ENCODE data around the gene MPDZ. TPM values are rescaled to one million over a fixed set of nuclear protein-coding genes. Genes with fewer than 3 reads are reported as not detected.

Gene MPDZ
- total and polyA plus RNA-seq, 12 donors = 28.0 to 100 (median 75.4) TPM

DNA sequence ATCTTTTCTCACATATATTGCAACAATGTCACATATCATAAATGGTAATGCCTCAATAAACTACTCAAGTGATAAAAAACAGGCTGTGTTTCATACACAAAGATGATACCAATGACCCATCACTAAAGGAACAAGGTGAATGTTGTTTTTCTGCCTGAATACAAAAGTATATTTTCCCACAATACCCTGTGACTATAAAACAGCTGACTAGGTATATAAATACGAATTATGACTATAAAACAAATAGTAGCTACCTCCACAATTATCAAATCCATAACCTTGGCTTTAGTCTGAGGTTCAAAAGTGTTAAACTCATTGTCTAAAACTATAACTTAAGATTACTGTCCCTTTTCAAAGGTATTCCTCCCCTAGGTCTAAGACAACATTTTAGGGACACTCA lies 58.7 kb downstream of the MPDZ start:
- 97 to 98% methylated on average over 1 of the region's 1 CpG for WGBS, 2 donors

DNA sequence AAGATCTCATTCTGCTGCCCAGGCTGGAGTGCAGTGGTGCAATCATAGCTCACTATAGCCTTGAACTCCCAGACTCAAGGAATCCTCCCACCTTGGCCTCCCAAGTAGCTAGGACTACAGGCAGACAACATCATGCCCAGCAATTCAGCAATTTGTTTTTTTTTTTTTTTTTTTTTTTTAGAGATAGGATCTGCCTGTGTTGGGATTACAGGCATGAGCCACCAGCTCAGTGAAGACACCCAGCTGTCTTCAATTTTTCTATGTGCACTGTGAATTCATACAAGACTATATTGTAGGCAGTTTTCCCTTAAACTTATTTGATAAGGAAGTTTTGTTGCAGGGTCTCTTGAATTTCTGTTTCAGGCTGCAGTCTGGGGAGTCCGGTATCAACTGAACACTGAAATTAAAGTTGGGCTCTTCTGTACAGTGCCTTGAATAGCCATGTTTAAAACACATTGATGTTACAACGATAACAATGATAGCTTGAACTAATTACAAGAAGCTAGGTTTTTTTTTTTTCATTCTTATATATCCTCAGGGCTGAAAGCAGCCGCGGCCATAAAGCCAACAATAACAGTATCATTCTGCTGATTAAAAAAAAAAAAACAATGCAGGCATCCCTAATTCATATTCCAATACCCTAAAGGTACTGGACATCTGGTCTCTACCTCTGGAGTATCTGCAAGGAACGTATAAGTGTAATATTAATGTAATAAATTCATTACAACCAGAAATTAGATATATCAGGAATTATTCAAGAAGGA lies 63.5 kb downstream of the MPDZ start:
- Histone ChIP-seq H3K9me3 (no peaks in the 10 kb centered on the region), H3K4me1 (peaks cover 0 to 1% (median 0%) of the 10 kb centered on the region in 9 donors), H3K27me3 (no peaks in the 10 kb centered on the region), H3K4me3 (no peak overlapping the region), H3K27ac (no peak overlapping the region), H3K36me3 (peaks cover 0 to 95% (median 10%) of the 10 kb centered on the region in 9 donors)
- no peak for DNase-seq
- WGBS, 2 donors = 82 to 83% methylated on average over 5 of the region's 5 CpGs
- TF ChIP-seq, protein P1, sequence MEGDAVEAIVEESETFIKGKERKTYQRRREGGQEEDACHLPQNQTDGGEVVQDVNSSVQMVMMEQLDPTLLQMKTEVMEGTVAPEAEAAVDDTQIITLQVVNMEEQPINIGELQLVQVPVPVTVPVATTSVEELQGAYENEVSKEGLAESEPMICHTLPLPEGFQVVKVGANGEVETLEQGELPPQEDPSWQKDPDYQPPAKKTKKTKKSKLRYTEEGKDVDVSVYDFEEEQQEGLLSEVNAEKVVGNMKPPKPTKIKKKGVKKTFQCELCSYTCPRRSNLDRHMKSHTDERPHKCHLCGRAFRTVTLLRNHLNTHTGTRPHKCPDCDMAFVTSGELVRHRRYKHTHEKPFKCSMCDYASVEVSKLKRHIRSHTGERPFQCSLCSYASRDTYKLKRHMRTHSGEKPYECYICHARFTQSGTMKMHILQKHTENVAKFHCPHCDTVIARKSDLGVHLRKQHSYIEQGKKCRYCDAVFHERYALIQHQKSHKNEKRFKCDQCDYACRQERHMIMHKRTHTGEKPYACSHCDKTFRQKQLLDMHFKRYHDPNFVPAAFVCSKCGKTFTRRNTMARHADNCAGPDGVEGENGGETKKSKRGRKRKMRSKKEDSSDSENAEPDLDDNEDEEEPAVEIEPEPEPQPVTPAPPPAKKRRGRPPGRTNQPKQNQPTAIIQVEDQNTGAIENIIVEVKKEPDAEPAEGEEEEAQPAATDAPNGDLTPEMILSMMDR (IDR thresholded peaks at IDR 0.05) = no peak
- intact Hi-C loops (cut with DNase I) = loop anchor here in 2 of 10 donors (10.0 kb wide), 2 partner anchors 209 to 1219 kb away; no protein-coding TSS in a partner anchor
- ATAC-seq = no peak

More for the DNA sequence above, 58.7 kb downstream of the MPDZ start:
- Histone ChIP-seq H3K4me3 (no peak overlapping the region), H3K36me3 (peaks cover 0 to 92% (median 16%) of the 10 kb centered on the region in 9 donors), H3K9me3 (no peaks in the 10 kb centered on the region), H3K27me3 (no peaks in the 10 kb centered on the region), H3K27ac (no peak overlapping the region), H3K4me1 (no peaks in the 10 kb centered on the region)
- TF ChIP-seq, protein P1 (IDR thresholded peaks at IDR 0.05) = no peak
- ATAC-seq (no peak), DNase-seq (no peak)
- intact Hi-C loops (cut with DNase I) = no loop called here

DNA sequence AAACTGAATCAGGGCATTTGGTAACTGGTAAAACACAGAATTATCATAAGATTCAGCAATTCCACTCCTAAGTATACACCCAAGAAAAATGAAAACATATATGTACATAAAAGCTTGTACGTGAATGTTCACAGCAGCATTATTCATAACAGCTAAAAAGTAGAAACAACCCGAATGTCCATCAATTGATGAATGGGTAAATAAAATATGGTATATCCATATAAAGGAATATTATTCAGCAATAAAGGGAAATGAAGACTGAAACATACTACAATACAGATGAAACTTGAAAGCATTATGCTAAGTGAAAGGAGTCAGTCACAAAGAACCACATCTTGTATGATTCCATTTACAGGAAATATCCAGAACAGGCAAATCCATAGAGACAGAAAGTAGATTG lies 65.5 kb downstream of the MPDZ start:
- 95 to 97% methylated on average over 2 of the region's 2 CpGs for WGBS, 2 donors
- no peaks in the 10 kb centered on the region for H3K27me3 ChIP-seq
- DNase-seq (no peak), ATAC-seq (no peak)
- H3K4me1 ChIP-seq = peaks cover 0 to 21% (median 8%) of the 10 kb centered on the region in 9 donors
- peaks cover 0 to 76% (median 10%) of the 10 kb centered on the region in 9 donors for H3K36me3 ChIP-seq
- no peak overlapping the region for H3K4me3 ChIP-seq
- no peak overlapping the region for H3K27ac ChIP-seq
- intact Hi-C loops (cut with DNase I) = loop anchor here in 2 of 10 donors (10.0 kb wide), 2 partner anchors 211 to 1221 kb away; no protein-coding TSS in a partner anchor
- no peaks in the 10 kb centered on the region for H3K9me3 ChIP-seq
- TF ChIP-seq, protein P1 (IDR thresholded peaks at IDR 0.05) = no peak

DNA sequence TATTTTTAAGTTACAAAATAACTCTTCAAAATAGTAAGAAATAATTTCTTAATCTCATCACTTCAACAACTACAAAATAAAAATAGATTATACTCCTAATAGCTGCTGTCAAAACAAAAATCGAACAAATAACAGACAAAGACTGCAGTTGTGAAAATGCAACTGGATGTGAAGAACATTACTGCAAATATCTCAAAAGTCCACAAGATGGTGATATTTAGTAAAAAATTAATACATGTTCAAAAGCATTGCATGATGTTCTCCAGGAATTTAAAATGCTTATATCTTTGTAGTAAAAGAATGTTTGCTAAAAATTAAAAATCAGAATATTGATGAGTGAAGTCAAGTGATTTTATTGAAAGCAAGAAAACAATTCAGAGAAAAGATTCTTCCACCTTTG lies 66.2 kb downstream of the MPDZ start:
- ATAC-seq = no peak
- WGBS, 2 donors = 94 to 98% methylated on average over 1 of the region's 1 CpG
- peaks cover 0 to 69% (median 10%) of the 10 kb centered on the region in 9 donors for H3K36me3 ChIP-seq
- intact Hi-C loops (cut with DNase I) = loop anchor here in 2 of 10 donors (10.0 kb wide), 2 partner anchors 211 to 1221 kb away; no protein-coding TSS in a partner anchor
- no peak for DNase-seq
- TF ChIP-seq, protein P1 (IDR thresholded peaks at IDR 0.05) = peak in 7 of 9 donors; percentile 31 to 54 (median 41)
- no peak overlapping the region for H3K4me3 ChIP-seq
- peaks cover 0 to 28% (median 14%) of the 10 kb centered on the region in 9 donors for H3K4me1 ChIP-seq
- H3K27ac ChIP-seq = no peak overlapping the region
- no peaks in the 10 kb centered on the region for H3K9me3 ChIP-seq
- no peaks in the 10 kb centered on the region for H3K27me3 ChIP-seq
